ENCODE measurements around the gene OSBP2.

The OSBP2 gene
- total RNA-seq, result 0.98 to 3.7 (median 2.1) reads per million in 9 experiments

- H3K4me1 Mint-ChIP-seq (ENCODE audit: low read depth in 2 of 2), result peaks cover 0 to 7% of the 10 kb centered on the region in 2 donors
- H3K4me3 Mint-ChIP-seq, result peak within 1 kb of the TSS; percentile 80 to 81
- peak; percentile 67 for ATAC-seq (replicated peaks)
- peaks cover 12 to 24% of the 10 kb centered on the region in 2 donors for H3K27me3 Mint-ChIP-seq
- peak within 1 kb of the TSS in 1 of 2 donors; percentile 49 for H3K27ac Mint-ChIP-seq
- H3K36me3 Mint-ChIP-seq (ENCODE audit: insufficient read depth), result no peaks in the 10 kb centered on the region
- DNase-seq, result peak in 2 of 3 experiments; percentile 17 to 19
- no peaks in the 10 kb centered on the region for H3K9me3 Mint-ChIP-seq
These were observed at the start of gene OSBP2 for GRCh38 chr22:30694640-30695350. TSS of gene OSBP2 (plus strand) at chr22:30694874. CDS start at chr22:30694910, 36 bp downstream.

GRCh38 chr22:30646518-30647160 is 48.0 kb upstream of the OSBP2 start:
- H3K4me1 Mint-ChIP-seq (ENCODE audit: low read depth in 2 of 2), result peaks cover 9 to 16% of the 10 kb centered on the region in 2 donors
- H3K27me3 Mint-ChIP-seq, result no peaks in the 10 kb centered on the region
- no peak for DNase-seq
- no peaks in the 10 kb centered on the region for H3K9me3 Mint-ChIP-seq
- peaks cover 4% of the 10 kb centered on the region for H3K36me3 Mint-ChIP-seq (ENCODE audit: insufficient read depth)
- ATAC-seq (replicated peaks), result no peak
- no peak overlapping the region for H3K27ac Mint-ChIP-seq
- H3K4me3 Mint-ChIP-seq, result no peak overlapping the region

- peaks cover 9 to 16% of the 10 kb centered on the region in 2 donors for H3K4me1 Mint-ChIP-seq (ENCODE audit: low read depth in 2 of 2)
- no peaks in the 10 kb centered on the region for H3K27me3 Mint-ChIP-seq
- peaks cover 4% of the 10 kb centered on the region for H3K36me3 Mint-ChIP-seq (ENCODE audit: insufficient read depth)
- no peaks in the 10 kb centered on the region for H3K9me3 Mint-ChIP-seq
- peak overlapping the region; percentile 19 to 81 for H3K27ac Mint-ChIP-seq
- DNase-seq (no peak), ATAC-seq (replicated peaks) (no peak)
- H3K4me3 Mint-ChIP-seq, result no peak overlapping the region
These were observed 47.1 kb upstream of the OSBP2 start for GRCh38 chr22:30647536-30647935.

- DNase-seq, result no peak
- peaks cover 4 to 10% of the 10 kb centered on the region in 2 donors for H3K4me1 Mint-ChIP-seq (ENCODE audit: low read depth in 2 of 2)
- peaks cover 4% of the 10 kb centered on the region for H3K36me3 Mint-ChIP-seq (ENCODE audit: insufficient read depth)
- H3K4me3 Mint-ChIP-seq, result no peak overlapping the region
- H3K9me3 Mint-ChIP-seq, result no peaks in the 10 kb centered on the region
- H3K27me3 Mint-ChIP-seq, result no peaks in the 10 kb centered on the region
- ATAC-seq (replicated peaks), result no peak
- H3K27ac Mint-ChIP-seq, result peak overlapping the region; percentile 19 to 81
These were observed 45.8 kb upstream of the OSBP2 start for GRCh38 chr22:30648825-30649224.

- ATAC-seq (replicated peaks), result peak; percentile 97
These were observed 45.2 kb upstream of the OSBP2 start for GRCh38 chr22:30649430-30650007.

GRCh38 chr22:30650508-30651116 is 44.1 kb upstream of the OSBP2 start:
- Mint-ChIP-seq H3K27ac (peak overlapping the region; percentile 25 to 81), H3K4me1 (ENCODE audit: low read depth in 2 of 2) (peaks cover 4 to 11% of the 10 kb centered on the region in 2 donors), H3K4me3 (no peak overlapping the region), H3K9me3 (no peaks in the 10 kb centered on the region), H3K27me3 (no peaks in the 10 kb centered on the region), H3K36me3 (ENCODE audit: insufficient read depth) (peaks cover 7% of the 10 kb centered on the region)
- ATAC-seq (replicated peaks) (no peak), DNase-seq (no peak)

More at GRCh38 chr22:30649430-30650007, 45.2 kb upstream of the OSBP2 start:
- Mint-ChIP-seq H3K36me3 (ENCODE audit: insufficient read depth) (peaks cover 7% of the 10 kb centered on the region), H3K4me1 (ENCODE audit: low read depth in 2 of 2) (peaks cover 4 to 11% of the 10 kb centered on the region in 2 donors), H3K27ac (peak overlapping the region; percentile 19 to 81), H3K4me3 (no peak overlapping the region), H3K9me3 (no peaks in the 10 kb centered on the region), H3K27me3 (no peaks in the 10 kb centered on the region)
- DNase-seq, result peak; percentile 31 to 34 (median 33)

- no peaks in the 10 kb centered on the region for H3K27me3 Mint-ChIP-seq
- no peak overlapping the region for H3K4me3 Mint-ChIP-seq
- DNase-seq, result no peak
- H3K9me3 Mint-ChIP-seq, result no peaks in the 10 kb centered on the region
- H3K36me3 Mint-ChIP-seq (ENCODE audit: insufficient read depth), result peaks cover 7% of the 10 kb centered on the region
- no peak overlapping the region for H3K27ac Mint-ChIP-seq
- ATAC-seq (replicated peaks), result no peak
- H3K4me1 Mint-ChIP-seq (ENCODE audit: low read depth in 2 of 2), result peaks cover 4 to 11% of the 10 kb centered on the region in 2 donors
These were observed 41.8 kb upstream of the OSBP2 start for GRCh38 chr22:30652852-30653251.

- ATAC-seq (replicated peaks) (no peak), DNase-seq (no peak)
- Mint-ChIP-seq H3K27me3 (no peaks in the 10 kb centered on the region), H3K27ac (no peak overlapping the region), H3K36me3 (ENCODE audit: insufficient read depth) (peaks cover 18% of the 10 kb centered on the region), H3K9me3 (no peaks in the 10 kb centered on the region), H3K4me1 (ENCODE audit: low read depth in 2 of 2) (peaks cover 4 to 7% of the 10 kb centered on the region in 2 donors), H3K4me3 (no peak overlapping the region)
These were observed 40.3 kb upstream of the OSBP2 start for GRCh38 chr22:30654361-30654760.

- H3K36me3 Mint-ChIP-seq (ENCODE audit: insufficient read depth), result peaks cover 17% of the 10 kb centered on the region
- no peak overlapping the region for H3K4me3 Mint-ChIP-seq
- DNase-seq (no peak), ATAC-seq (replicated peaks) (no peak)
- H3K27me3 Mint-ChIP-seq, result no peaks in the 10 kb centered on the region
- no peak overlapping the region for H3K27ac Mint-ChIP-seq
- H3K9me3 Mint-ChIP-seq, result no peaks in the 10 kb centered on the region
- H3K4me1 Mint-ChIP-seq (ENCODE audit: low read depth in 2 of 2), result peaks cover 0 to 3% of the 10 kb centered on the region in 2 donors
These were observed 39.1 kb upstream of the OSBP2 start for GRCh38 chr22:30655532-30655931.

GRCh38 chr22:30662040-30662439 is 32.6 kb upstream of the OSBP2 start:
- Mint-ChIP-seq H3K4me1 (ENCODE audit: low read depth in 2 of 2) (peaks cover 19 to 20% of the 10 kb centered on the region in 2 donors), H3K27me3 (no peaks in the 10 kb centered on the region), H3K27ac (no peak overlapping the region), H3K4me3 (no peak overlapping the region), H3K9me3 (no peaks in the 10 kb centered on the region), H3K36me3 (ENCODE audit: insufficient read depth) (peaks cover 42% of the 10 kb centered on the region)
- ATAC-seq (replicated peaks) (no peak), DNase-seq (no peak)

GRCh38 chr22:30664798-30665197 is 29.9 kb upstream of the OSBP2 start:
- Mint-ChIP-seq H3K9me3 (no peaks in the 10 kb centered on the region), H3K36me3 (ENCODE audit: insufficient read depth) (peaks cover 46% of the 10 kb centered on the region), H3K4me1 (ENCODE audit: low read depth in 2 of 2) (peaks cover 25 to 31% of the 10 kb centered on the region in 2 donors), H3K27me3 (no peaks in the 10 kb centered on the region), H3K27ac (no peak overlapping the region), H3K4me3 (no peak overlapping the region)
- DNase-seq, result no peak
- ATAC-seq (replicated peaks), result no peak

GRCh38 chr22:30665266-30665665 is 29.4 kb upstream of the OSBP2 start:
- Mint-ChIP-seq H3K36me3 (ENCODE audit: insufficient read depth) (peaks cover 45% of the 10 kb centered on the region), H3K27ac (peak overlapping the region in 1 of 2 donors; percentile 38), H3K27me3 (no peaks in the 10 kb centered on the region), H3K4me1 (ENCODE audit: low read depth in 2 of 2) (peaks cover 25 to 31% of the 10 kb centered on the region in 2 donors), H3K9me3 (no peaks in the 10 kb centered on the region), H3K4me3 (peak overlapping the region in 1 of 2 donors; percentile 42)
- DNase-seq (no peak), ATAC-seq (replicated peaks) (no peak)

GRCh38 chr22:30665786-30666185 is 28.9 kb upstream of the OSBP2 start:
- no peak for ATAC-seq (replicated peaks)
- peaks cover 25 to 31% of the 10 kb centered on the region in 2 donors for H3K4me1 Mint-ChIP-seq (ENCODE audit: low read depth in 2 of 2)
- H3K27ac Mint-ChIP-seq, result peak overlapping the region in 1 of 2 donors; percentile 38
- no peaks in the 10 kb centered on the region for H3K27me3 Mint-ChIP-seq
- peak overlapping the region; percentile 81 to 90 for H3K4me3 Mint-ChIP-seq
- no peaks in the 10 kb centered on the region for H3K9me3 Mint-ChIP-seq
- peaks cover 42% of the 10 kb centered on the region for H3K36me3 Mint-ChIP-seq (ENCODE audit: insufficient read depth)
- DNase-seq, result no peak

Data from effector memory CD8-positive, alpha-beta T cell (primary cell).